GM23338 (cell line): ENCODE results near the gene GARS1. TPM values are rescaled to one million over a fixed set of nuclear protein-coding genes. Genes with fewer than 3 reads are reported as not detected.

Experiments used
- ATAC-seq: fragments of 200-7000 bp; cut with Tn5 transposase; 3 replicates; pipeline ENCODE4 v1.9.1; 2020
- DNase-seq: peaks from one replicate; pipeline ENCODE4 v3.0.0-alpha.2; 2015; ENCODE audit warnings: low spot score
- H2AFZ ChIP-seq: fragments of 200-600 bp; sonication (generic); 2 replicates; pipeline ENCODE4 v1.8.0; 2016; ENCODE audit warnings: antibody characterized with exemption, mild to moderate bottlenecking, moderate library complexity
- H3F3A ChIP-seq: fragments of 200-600 bp; sonication (generic); replicated peaks from 2 replicates; pipeline ENCODE4 v1.8.0; 2017; ENCODE audit warnings: antibody characterized with exemption, mixed run types, low read depth
- H3K27ac ChIP-seq: fragments of 200-600 bp; sonication (generic); 2 replicates; pipeline ENCODE4 v1.6.1; 2016; ENCODE audit warnings: low read depth
- H3K27me3 ChIP-seq: fragments of 200-600 bp; sonication (generic); 2 replicates; pipeline ENCODE4 v1.8.0; 2016; ENCODE audit warnings: mild to moderate bottlenecking, mixed run types, moderate library complexity; ENCODE audit not compliant: insufficient read depth
- H3K36me3 ChIP-seq: fragments of 200-600 bp; sonication (generic); 2 replicates; pipeline ENCODE4 v1.8.0; 2016; ENCODE audit warnings: mild to moderate bottlenecking; ENCODE audit not compliant: insufficient read depth
- H3K4me1 ChIP-seq: fragments of 200-600 bp; sonication (generic); 2 replicates; pipeline ENCODE4 v1.8.0; 2016; ENCODE audit warnings: mild to moderate bottlenecking, moderate library complexity; ENCODE audit not compliant: insufficient read depth
- H3K4me2 ChIP-seq: fragments of 200-600 bp; sonication (generic); 2 replicates; pipeline ENCODE4 v1.7.1; 2017; ENCODE audit warnings: mixed run types
- H3K4me3 ChIP-seq: fragments of 200-600 bp; sonication (generic); 2 replicates; pipeline ENCODE4 v1.6.1; 2016; ENCODE audit warnings: mixed run types
- H3K79me2 ChIP-seq: fragments of 200-600 bp; sonication (generic); replicated peaks from 2 replicates; pipeline ENCODE4 v1.8.0; 2017; ENCODE audit warnings: mild to moderate bottlenecking; ENCODE audit not compliant: insufficient read depth
- H3K9me2 ChIP-seq: fragments of 200-600 bp; sonication (generic); 2 replicates; pipeline ENCODE4 v1.8.0; 2017; ENCODE audit not compliant: insufficient read depth
- H4K20me1 ChIP-seq: fragments of 200-600 bp; sonication (generic); replicated peaks from 2 replicates; pipeline ENCODE4 v1.8.0; 2017; ENCODE audit warnings: mild to moderate bottlenecking; ENCODE audit not compliant: insufficient read depth
- H3K27ac Mint-ChIP-seq: 2 replicates; pipeline ENCODE4 v1.8.0; 2020; ENCODE audit warnings: inconsistent platforms, mild to moderate bottlenecking, moderate library complexity, mixed read lengths
- H3K27me3 Mint-ChIP-seq: 3 replicates; pipeline ENCODE4 v1.8.0; 2022; ENCODE audit warnings: low read depth, mild to moderate bottlenecking, moderate library complexity, mixed read lengths, inconsistent platforms; ENCODE audit not compliant: insufficient read depth, poor library complexity
- H3K36me3 Mint-ChIP-seq: 3 replicates; pipeline ENCODE4 v1.8.0; 2021; ENCODE audit warnings: low read depth, mild to moderate bottlenecking, inconsistent platforms, moderate library complexity, mixed read lengths
- H3K4me1 Mint-ChIP-seq: 3 replicates; pipeline ENCODE4 v1.8.0; 2020; ENCODE audit warnings: mild to moderate bottlenecking, inconsistent platforms, mixed read lengths
- H3K4me3 Mint-ChIP-seq: 3 replicates; pipeline ENCODE4 v1.8.0; 2021; ENCODE audit warnings: moderate library complexity, mild to moderate bottlenecking, inconsistent platforms, mixed read lengths
- H3K9me3 Mint-ChIP-seq: 3 replicates; pipeline ENCODE4 v1.8.0; 2020; ENCODE audit warnings: moderate library complexity, mild to moderate bottlenecking, inconsistent platforms, mixed read lengths
- CREB1 ChIP-seq: fragments of 250-450 bp; sonication (Bioruptor Pico); IDR thresholded peaks from 2 replicates; pipeline ENCODE4 v1.5.0; 2020; ENCODE audit warnings: low read depth, mild to moderate bottlenecking, moderate library complexity
- EZH2 ChIP-seq: fragments of 200-600 bp; sonication (generic); IDR thresholded peaks from one replicate; pipeline ENCODE4 v1.8.0; 2017; ENCODE audit warnings: antibody characterized with exemption, mild to moderate bottlenecking, low read depth; ENCODE audit not compliant: unreplicated experiment
- EZH2phosphoT487 ChIP-seq: fragments of 200-600 bp; sonication (generic); IDR thresholded peaks from one replicate; pipeline ENCODE4 v1.8.1; 2018; ENCODE audit warnings: antibody characterized with exemption; ENCODE audit not compliant: unreplicated experiment
- JUNB ChIP-seq: IDR thresholded peaks from one replicate; pipeline ENCODE4 v1.6.1; 2016; ENCODE audit warnings: antibody characterized with exemption; ENCODE audit not compliant: unreplicated experiment
- NANOG ChIP-seq: IDR thresholded peaks from 2 replicates; pipeline ENCODE4 v1.6.1; 2016; ENCODE audit warnings: antibody characterized with exemption, borderline replicate concordance
- POLR2AphosphoS5 ChIP-seq: IDR thresholded peaks from 2 replicates; pipeline ENCODE4 v1.6.1; 2016; ENCODE audit warnings: antibody characterized with exemption, low read depth
- STAT1 ChIP-seq: IDR thresholded peaks from one replicate; pipeline ENCODE4 v1.6.1; 2016; ENCODE audit warnings: antibody characterized with exemption; ENCODE audit not compliant: unreplicated experiment
- ZNF114 ChIP-seq: fragments of 250-450 bp; sonication (Bioruptor Pico); IDR thresholded peaks from 2 replicates; pipeline ENCODE4 v1.5.0; 2020; ENCODE audit warnings: mild to moderate bottlenecking, moderate library complexity
- ZNF331 ChIP-seq: fragments of 250-450 bp; sonication (Bioruptor Pico); IDR thresholded peaks from 2 replicates; pipeline ENCODE4 v1.5.0; 2020; ENCODE audit warnings: low read depth, mild to moderate bottlenecking, moderate library complexity
- polyA plus RNA-seq: library from polyadenylated mRNA; unstranded; fragments of >200 nt; fragmentation: Nextera tagmentation; extraction: Ambion mirVana; gene quantifications from 2 replicates; pipeline ENCODE4 v1.2.1, GENCODE V29; 2016
- total RNA-seq: library from RNA; depleted of rRNA; stranded (reverse); fragments of >200 nt; shearing (Covaris generic); gene quantifications from 2 replicates; pipeline ENCODE4 v1.2.3, GENCODE V29; 2014
- TF ChIP-seq, protein P1 (sequence below): IDR thresholded peaks from 2 replicates; pipeline ENCODE4 v1.6.1; 2016; ENCODE audit warnings: antibody characterized with exemption
- TF ChIP-seq, protein P2 (sequence below): IDR thresholded peaks from one replicate; pipeline ENCODE4 v1.6.1; 2018; ENCODE audit warnings: antibody characterized with exemption; ENCODE audit not compliant: unreplicated experiment

GARS1 gene
- total and polyA plus RNA-seq, 2 experiments from 2014 or later = 207 to 241 TPM

DNA sequence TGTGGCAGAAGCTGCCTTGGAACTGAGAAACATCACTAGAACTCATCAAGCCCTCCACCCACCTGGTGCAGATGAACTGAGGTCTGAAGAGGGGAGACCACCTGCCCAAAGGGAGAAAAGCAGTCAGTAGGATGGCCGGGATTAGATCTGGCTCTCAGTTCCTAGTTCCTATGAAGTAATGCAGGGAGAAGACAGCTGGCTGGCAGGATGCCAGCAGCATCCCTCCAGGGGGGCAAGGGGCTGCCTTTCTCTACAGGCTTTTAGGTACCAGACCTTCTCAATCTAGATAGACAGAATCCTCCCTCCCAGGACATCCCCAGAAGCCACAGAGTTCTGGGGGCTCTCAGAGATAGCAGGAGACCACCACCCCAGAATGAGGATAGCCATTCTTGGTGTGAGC, 79.7 kb downstream of the GARS1 start:
- H3K9me2 ChIP-seq = no peaks in the 10 kb centered on the region
- peaks cover 6% of the 10 kb centered on the region for H3K27me3 Mint-ChIP-seq
- no peak overlapping the region for H3K4me2 ChIP-seq
- no peaks in the 10 kb centered on the region for H3K36me3 Mint-ChIP-seq
- ATAC-seq (no peak), DNase-seq (no peak)
- H3K4me1 Mint-ChIP-seq = peaks cover 11% of the 10 kb centered on the region
- H4K20me1 ChIP-seq = no peaks in the 10 kb centered on the region
- no peak overlapping the region for H3K27ac ChIP-seq
- TF ChIP-seq EZH2 (no peak), STAT1 (no peak), ZNF331 (CRISPR knock-in tag) (no peak), NANOG (no peak), JUNB (no peak), CREB1 (CRISPR knock-in tag) (no peak), POLR2AphosphoS5 (no peak)
- TF ChIP-seq, protein P1, sequence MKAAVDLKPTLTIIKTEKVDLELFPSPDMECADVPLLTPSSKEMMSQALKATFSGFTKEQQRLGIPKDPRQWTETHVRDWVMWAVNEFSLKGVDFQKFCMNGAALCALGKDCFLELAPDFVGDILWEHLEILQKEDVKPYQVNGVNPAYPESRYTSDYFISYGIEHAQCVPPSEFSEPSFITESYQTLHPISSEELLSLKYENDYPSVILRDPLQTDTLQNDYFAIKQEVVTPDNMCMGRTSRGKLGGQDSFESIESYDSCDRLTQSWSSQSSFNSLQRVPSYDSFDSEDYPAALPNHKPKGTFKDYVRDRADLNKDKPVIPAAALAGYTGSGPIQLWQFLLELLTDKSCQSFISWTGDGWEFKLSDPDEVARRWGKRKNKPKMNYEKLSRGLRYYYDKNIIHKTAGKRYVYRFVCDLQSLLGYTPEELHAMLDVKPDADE = no peak
- TF ChIP-seq, protein P2, sequence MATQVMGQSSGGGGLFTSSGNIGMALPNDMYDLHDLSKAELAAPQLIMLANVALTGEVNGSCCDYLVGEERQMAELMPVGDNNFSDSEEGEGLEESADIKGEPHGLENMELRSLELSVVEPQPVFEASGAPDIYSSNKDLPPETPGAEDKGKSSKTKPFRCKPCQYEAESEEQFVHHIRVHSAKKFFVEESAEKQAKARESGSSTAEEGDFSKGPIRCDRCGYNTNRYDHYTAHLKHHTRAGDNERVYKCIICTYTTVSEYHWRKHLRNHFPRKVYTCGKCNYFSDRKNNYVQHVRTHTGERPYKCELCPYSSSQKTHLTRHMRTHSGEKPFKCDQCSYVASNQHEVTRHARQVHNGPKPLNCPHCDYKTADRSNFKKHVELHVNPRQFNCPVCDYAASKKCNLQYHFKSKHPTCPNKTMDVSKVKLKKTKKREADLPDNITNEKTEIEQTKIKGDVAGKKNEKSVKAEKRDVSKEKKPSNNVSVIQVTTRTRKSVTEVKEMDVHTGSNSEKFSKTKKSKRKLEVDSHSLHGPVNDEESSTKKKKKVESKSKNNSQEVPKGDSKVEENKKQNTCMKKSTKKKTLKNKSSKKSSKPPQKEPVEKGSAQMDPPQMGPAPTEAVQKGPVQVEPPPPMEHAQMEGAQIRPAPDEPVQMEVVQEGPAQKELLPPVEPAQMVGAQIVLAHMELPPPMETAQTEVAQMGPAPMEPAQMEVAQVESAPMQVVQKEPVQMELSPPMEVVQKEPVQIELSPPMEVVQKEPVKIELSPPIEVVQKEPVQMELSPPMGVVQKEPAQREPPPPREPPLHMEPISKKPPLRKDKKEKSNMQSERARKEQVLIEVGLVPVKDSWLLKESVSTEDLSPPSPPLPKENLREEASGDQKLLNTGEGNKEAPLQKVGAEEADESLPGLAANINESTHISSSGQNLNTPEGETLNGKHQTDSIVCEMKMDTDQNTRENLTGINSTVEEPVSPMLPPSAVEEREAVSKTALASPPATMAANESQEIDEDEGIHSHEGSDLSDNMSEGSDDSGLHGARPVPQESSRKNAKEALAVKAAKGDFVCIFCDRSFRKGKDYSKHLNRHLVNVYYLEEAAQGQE = no peak
- H3K79me2 ChIP-seq = no peaks in the 10 kb centered on the region
- no peak overlapping the region for H3K27ac Mint-ChIP-seq
- H3K9me3 Mint-ChIP-seq = no peaks in the 10 kb centered on the region; the same call in 2 of the 3 replicates
- no peak overlapping the region for H3K4me3 Mint-ChIP-seq
- peaks cover 12% of the 10 kb centered on the region; the same call in 1 of the 2 replicates for H3K27me3 ChIP-seq
- H3F3A ChIP-seq = no peaks in the 10 kb centered on the region
- no peaks in the 10 kb centered on the region for H3K36me3 ChIP-seq
- H3K4me1 ChIP-seq = no peaks in the 10 kb centered on the region; the same call in 1 of the 2 replicates
- no peak overlapping the region for H3K4me3 ChIP-seq
- H2AFZ ChIP-seq = no peak overlapping the region

DNA sequence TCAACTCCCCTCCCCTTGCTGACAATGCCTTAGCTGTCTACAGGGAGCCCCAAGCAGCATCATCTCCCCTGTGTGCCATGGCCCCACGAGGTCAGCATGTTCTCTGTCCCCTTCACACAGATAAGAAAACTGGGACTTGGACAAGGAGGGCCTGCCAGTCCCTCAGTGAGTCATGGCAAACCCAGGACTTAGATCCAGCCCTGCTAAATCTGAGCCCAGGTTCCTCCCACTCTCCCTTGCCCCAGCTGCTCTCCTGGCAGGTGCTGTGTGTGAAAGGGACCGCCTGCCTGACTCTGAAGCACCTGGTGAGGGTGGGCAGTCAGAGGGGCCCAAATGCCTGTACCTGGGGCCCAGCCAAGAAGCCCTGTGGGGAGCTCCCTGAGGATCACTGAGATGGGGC, 80.2 kb downstream of the GARS1 start:
- ATAC-seq (no peak), DNase-seq (no peak)
- no peaks in the 10 kb centered on the region for H3K79me2 ChIP-seq
- H3K27me3 Mint-ChIP-seq = peaks cover 4% of the 10 kb centered on the region
- H3K4me3 ChIP-seq = no peak overlapping the region
- no peaks in the 10 kb centered on the region; the same call in 2 of the 3 replicates for H3K9me3 Mint-ChIP-seq
- no peak overlapping the region for H2AFZ ChIP-seq
- no peaks in the 10 kb centered on the region for H3K9me2 ChIP-seq
- H3K27ac Mint-ChIP-seq = no peak overlapping the region
- H3K27me3 ChIP-seq = peaks cover 15% of the 10 kb centered on the region
- H4K20me1 ChIP-seq = no peaks in the 10 kb centered on the region
- H3K27ac ChIP-seq = no peak overlapping the region
- no peaks in the 10 kb centered on the region for H3K36me3 ChIP-seq
- no peak overlapping the region for H3K4me3 Mint-ChIP-seq
- H3K4me1 Mint-ChIP-seq = peaks cover 16% of the 10 kb centered on the region
- no peaks in the 10 kb centered on the region for H3K36me3 Mint-ChIP-seq
- no peaks in the 10 kb centered on the region; the same call in 1 of the 2 replicates for H3K4me1 ChIP-seq
- TF ChIP-seq ZNF114 (CRISPR knock-in tag) (no peak), EZH2phosphoT487 (no peak)
- H3F3A ChIP-seq = no peaks in the 10 kb centered on the region
- no peak overlapping the region for H3K4me2 ChIP-seq
